GF-D8 (cell line): ENCODE measurements around the gene ACTN1.

ENCODE experiments used
- DNase-seq: peaks from one replicate; lab custom pipeline; 2025; lab: John Stamatoyannopoulos, UW

ACTN1 gene

DNA sequence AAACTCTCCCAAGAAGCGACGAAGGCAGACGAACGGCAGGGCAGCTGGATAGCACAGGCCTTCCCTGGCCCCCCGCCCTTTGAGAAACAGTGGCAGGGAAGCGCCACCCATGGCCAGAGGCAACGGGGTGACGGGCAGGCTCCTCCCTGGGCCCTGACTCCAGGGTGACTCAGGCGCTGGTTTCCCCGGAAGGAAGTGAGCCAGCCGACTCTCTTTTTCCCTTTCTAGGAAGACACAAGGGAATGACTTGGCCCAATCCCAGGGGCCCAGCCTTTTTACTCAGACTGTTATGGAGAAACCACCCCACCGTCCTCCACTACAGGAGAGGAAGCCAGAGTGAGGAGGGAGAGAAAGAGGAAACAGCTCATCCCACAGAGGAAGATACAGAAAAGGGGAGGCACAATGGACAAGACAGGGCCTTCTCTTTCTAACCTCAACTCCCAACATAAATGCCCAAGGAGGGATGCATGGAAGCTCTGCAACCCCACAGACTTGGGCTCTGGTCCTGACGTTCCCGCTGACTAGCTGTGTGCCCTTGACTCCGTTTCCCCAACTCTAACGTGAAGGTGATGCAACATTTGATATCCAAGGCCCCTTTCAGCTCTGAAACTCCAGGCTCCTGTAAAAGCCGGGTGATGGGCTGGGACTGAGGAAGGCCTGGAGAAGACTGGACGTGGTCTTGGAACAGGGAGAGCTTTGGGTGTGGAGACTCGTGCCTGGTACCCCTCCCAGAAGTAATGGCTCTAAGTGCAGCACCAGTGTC lies 27.9 kb downstream of the ACTN1 start:
- DNase-seq: peak; percentile 28

DNA sequence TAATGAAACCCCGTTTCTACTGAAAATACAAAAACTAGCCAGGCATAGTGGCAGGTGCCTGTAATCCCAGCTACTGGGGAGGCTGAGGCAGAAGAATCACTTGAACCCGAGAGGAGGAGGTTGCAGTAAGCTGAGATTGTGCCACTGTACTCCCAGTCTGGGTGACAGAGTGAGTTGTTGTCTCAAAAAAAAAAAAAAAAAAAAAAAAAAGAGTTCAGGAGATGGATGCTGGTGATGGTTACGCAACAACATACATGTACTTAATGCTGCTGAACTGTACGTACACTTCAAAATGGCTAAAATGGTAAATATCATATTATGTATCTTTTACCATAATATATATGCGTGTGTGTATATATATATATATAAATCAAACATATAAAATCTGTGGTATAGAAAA lies 29.0 kb downstream of the ACTN1 start:
- DNase-seq: no peak

DNA sequence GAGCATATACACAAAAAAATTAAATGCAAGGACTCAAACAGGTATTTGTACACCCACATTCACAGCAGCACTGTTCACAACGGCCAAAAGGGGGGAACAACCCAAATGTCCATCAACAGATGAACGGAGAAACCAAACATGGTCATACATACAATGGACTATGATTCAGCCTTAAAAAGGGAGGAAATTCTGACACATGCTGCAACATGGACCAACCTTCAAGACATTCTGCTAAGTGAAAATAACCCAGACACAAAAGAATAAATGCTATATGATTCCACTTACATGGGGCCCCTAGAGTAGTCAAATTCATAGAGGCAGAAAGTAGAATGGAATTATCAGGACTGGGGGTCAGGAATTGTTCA lies 29.5 kb downstream of the ACTN1 start:
- no peak for DNase-seq

- DNase-seq: no peak
These were observed 30.2 kb downstream of the ACTN1 start for GRCh38 chr14:68948686-68949600.

GRCh38 chr14:68947802-68948201 lies 31.3 kb downstream of the ACTN1 start:
- DNase-seq: peak; percentile 67

DNA sequence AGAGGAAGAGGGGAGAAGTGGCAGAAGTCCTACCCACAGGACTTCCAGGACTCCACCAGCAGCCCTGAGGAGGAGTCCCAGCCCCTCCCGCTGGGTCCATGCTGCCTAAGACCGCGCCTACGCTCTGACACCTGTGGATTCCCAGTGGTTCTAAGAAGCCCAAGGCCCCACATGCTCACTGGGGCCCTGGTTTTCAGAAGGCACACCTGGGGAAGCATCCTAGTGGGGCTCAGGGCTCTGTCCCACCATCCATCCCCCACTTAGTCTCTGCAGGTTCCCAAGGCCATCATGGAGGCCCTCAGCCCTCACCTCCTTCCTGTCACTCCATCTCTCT lies 32.6 kb downstream of the ACTN1 start:
- DNase-seq: no peak

GRCh38 chr14:68945585-68946488 lies 33.3 kb downstream of the ACTN1 start:
- DNase-seq: no peak

DNA sequence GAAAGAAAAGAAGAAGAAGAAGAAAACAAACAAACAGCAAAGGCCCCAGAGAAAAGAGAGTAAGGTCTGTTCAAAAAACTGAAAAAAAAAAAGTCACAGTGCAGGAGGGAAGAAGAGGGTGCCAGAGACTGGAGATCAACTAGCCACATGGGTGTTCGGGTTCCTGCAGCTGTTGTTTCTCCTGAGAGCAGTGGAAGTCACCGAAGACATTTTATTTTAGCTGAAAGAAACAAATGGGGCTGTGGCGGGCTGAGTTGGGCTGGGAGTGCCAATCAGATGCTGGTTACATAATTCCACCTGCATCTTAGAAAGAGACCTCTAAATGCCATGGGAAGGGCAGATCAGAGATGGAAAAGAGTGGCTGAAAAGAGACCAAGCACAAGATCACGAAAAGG lies 33.9 kb downstream of the ACTN1 start:
- DNase-seq: no peak

- DNase-seq: no peak
These were observed 34.9 kb downstream of the ACTN1 start for GRCh38 chr14:68944162-68944561.

DNA sequence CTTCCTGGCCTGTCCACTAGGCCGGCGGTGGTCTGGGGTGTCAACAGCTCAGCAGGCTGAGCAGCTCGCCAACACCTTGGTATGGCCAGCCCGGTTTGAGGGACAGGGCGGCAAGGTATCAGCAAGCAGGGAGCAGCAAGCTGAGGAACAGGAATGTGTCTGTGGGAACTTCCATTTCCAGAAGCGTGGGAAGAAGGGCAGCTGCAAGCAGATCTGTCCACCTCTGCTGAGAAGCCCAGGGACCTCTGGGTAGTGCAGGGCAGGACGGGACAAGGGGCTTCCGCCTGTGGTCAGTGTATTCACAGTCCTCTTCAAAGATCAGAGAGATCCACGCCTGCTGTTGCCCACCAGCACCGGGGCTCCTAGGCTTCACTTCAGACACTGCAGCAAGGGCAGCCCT lies 36.0 kb downstream of the ACTN1 start:
- DNase-seq: no peak

DNA sequence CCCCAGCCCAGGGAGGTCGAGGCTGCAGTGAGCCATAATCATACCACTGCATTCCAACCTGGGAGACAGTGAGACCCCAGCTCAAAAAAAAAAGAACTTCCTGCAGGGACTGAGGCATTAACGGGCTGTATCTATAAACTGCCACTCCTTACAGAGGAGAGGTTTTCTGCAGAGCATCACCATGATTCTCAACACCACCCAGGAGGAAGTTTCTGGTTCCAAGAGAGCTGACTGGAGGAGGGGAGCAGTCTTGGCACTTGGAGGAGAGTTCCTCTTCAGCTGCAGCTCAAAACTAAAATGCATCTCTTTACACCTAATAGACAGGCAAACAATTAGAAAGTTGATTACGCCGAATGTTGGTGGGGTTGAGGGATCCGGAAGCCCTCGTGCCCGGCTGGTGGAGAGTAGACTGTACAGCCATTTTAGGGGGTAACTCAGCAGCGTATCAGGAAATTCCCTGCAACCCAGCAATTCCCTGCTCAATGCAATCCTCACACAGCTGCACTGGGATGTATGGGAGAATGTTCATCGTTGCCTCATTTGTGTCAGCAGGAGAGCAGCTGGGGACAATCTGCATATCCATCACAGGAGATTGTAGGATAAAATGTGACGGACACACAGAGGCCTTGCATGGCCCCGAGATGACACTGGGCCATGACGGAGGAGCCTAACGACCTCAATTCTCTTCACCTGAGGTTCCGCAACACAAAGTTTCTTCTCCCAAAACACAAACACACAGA lies 36.6 kb downstream of the ACTN1 start:
- no peak for DNase-seq

DNA sequence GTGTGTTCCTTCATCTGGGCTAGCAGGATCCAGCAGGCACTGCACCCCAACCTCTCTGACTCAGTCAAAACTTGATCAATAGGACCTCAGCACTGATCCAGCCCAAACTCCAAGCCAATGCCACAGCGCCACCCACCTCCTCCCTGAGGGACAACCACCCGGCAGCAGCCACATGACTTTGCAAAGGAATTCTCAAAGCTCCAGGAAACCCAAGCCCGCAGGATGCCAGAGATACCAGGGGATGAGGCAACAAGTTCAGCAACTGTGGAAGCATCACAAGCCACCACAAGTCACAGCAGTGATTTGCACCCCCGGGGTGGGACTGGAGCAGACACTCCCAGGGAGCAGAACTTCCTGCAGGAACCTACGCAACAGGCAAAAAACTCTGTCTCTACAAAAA lies 37.3 kb downstream of the ACTN1 start:
- DNase-seq: peak; percentile 49

- DNase-seq: no peak
These were observed 38.4 kb downstream of the ACTN1 start for GRCh38 chr14:68940614-68941185.

- no peak for DNase-seq
These were observed 39.0 kb downstream of the ACTN1 start for GRCh38 chr14:68939893-68940613.

DNA sequence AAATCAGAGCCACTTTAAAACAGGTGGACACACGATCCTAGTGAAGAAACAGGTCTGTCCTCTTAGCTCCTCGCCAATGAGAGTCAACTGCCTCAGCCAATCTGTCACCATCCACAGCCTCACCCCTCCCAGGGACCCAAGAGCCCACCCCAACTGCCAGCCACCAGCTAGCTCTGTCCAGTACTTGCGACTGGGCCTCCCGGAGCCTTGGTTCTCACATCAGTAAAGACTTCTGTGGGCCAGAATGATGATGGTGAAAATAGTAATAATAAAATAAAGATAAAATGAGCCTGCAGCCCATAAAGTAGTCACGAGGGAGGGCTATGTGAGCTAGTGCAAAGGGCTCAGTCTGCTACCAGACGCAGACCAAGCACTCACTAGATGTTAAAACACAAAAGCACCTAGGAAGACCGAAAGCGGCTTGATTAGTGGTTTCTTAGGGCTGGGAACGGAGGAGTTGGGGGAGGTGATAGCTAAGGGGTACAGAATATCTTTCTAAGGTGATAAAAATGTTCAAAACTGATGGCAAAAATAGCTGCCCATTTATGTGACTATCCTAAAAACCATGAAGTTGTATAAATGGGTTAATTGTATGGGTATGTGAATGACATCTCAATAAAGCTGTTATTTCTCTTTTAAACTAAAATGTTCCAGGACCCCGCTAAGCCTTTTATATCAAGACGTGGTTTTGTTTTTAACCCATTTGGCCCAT lies 39.8 kb downstream of the ACTN1 start:
- no peak for DNase-seq

DNA sequence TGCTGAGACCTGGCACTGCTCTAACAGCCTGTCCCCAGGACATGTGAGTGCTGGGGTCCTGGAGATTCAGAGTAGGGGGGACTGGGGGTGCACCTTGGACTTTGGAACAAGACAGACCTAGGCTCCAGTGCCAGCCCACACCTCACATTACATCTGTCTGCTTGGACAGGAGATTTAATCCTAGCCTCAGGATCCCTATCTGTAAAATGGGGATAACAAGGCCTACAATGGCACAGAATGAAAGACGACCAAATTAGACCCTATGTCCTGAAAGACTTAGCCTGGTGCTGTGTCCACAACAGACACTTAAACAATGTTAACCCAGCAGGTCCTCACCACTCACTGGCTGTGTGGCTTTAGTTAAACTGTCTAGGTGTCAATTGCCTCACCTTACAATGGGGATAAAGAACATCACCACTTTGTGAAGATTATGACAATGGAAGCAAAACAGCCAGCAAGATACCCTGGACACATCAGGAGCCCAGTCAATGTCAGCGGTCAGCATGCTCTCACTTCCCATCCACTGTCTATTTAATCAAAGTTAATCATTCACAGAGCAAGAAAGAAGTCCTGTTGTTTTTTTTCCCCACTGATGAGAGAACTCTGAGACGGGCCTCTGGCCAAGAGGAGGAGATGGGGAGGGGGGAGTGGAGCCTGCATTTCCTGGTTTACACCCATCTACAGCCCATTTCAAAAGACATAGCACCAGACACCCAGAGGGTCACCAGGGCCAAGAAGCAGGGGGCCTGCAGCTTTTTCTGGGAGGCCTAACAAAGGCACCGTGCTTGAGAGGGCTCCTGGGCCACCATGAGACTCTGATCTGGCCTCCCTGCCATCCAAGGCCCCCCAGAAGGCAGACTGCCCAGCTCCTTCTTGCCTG lies 40.6 kb downstream of the ACTN1 start:
- no peak for DNase-seq

DNA sequence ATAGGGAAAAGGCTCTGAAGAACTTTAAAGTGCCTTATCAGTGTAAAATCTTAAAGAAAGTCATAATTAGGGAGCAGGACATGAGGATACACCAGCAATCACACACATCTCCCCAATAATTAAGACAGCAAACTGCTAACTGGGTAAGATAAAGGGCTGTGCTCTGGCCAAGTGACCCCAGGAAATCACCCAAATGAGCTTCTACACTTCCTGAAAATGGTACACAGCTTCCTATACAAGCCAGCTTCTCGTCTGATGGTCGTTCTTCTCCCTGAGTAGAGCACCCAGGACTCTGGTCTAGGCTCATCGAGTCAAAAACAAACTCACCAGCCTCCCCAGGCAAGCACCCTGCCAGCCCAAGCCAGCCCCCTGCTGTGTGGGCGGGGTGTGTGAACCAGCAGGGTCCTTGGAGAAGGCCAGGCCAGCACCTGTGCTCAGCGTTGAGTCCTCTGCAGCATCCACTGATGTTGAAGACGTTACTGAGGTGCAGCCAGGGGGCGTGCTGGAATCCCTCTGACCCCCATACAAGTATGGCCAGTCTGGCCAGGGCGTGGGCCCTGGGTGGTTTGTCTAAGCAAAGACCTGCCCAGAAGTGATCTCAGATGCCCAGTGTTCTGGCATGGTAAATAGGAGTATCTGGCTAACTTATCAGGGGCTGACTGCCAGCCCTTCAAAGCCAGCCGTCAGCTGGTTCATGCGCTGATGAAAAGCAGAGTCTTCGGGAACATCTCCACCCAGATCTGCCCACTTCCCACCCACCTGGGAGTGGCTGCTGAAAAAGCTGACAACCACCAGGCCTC lies 41.4 kb downstream of the ACTN1 start:
- no peak for DNase-seq

- no peak for DNase-seq
These were observed 42.1 kb downstream of the ACTN1 start for GRCh38 chr14:68936980-68937379.
